H9 (cell line): ENCODE results near the gene HIPK2. TPM values are rescaled to one million over a fixed set of nuclear protein-coding genes. Genes with fewer than 3 reads are reported as not detected.

Experiments
- DNase-seq: peaks from one replicate; pipeline ENCODE4 v3.0.0-alpha.2; 2017
- H2AFZ ChIP-seq: one replicate; pipeline ENCODE4 v1.6.1; 2013; ENCODE audit warnings: mild to moderate bottlenecking, low read length, control low read depth, moderate library complexity
- H2AK5ac ChIP-seq: 2 replicates; pipeline ENCODE4 v1.6.1; 2013; ENCODE audit warnings: low read length, control low read depth, mixed read lengths; ENCODE audit not compliant: insufficient read length
- H2BK120ac ChIP-seq: one replicate; pipeline ENCODE4 v1.6.1; 2013; ENCODE audit warnings: low read depth, mild to moderate bottlenecking, low read length, control low read depth, inconsistent platforms; ENCODE audit not compliant: poor library complexity, severe bottlenecking
- H2BK12ac ChIP-seq: 2 replicates; pipeline ENCODE4 v1.6.1; 2013; ENCODE audit warnings: low read length, control low read depth, mixed read lengths, low read depth; ENCODE audit not compliant: insufficient read length
- H2BK15ac ChIP-seq: 2 replicates; pipeline ENCODE4 v1.6.1; 2013; ENCODE audit warnings: low read depth, low read length, control low read depth
- H2BK20ac ChIP-seq: one replicate; pipeline ENCODE4 v1.6.1; 2013; ENCODE audit warnings: low read depth, mild to moderate bottlenecking, low read length, control low read depth, inconsistent platforms; ENCODE audit not compliant: poor library complexity, severe bottlenecking
- H2BK5ac ChIP-seq: 2 replicates; pipeline ENCODE4 v1.6.1; 2013; ENCODE audit warnings: low read length, control low read depth, mixed read lengths; ENCODE audit not compliant: insufficient read length
- H3K14ac ChIP-seq: 2 replicates; pipeline ENCODE4 v1.6.1; 2013; ENCODE audit warnings: low read length, control low read depth; ENCODE audit not compliant: insufficient read depth
- H3K18ac ChIP-seq: 2 replicates; pipeline ENCODE4 v1.6.1; 2013; ENCODE audit warnings: low read depth, mild to moderate bottlenecking, mixed read lengths, low read length, control low read depth; ENCODE audit not compliant: insufficient read length
- H3K23ac ChIP-seq: 2 replicates; pipeline ENCODE4 v1.6.1; 2013; ENCODE audit warnings: low read length, control low read depth, mixed read lengths, low read depth; ENCODE audit not compliant: insufficient read length
- H3K23me2 ChIP-seq: 2 replicates; pipeline ENCODE4 v1.6.1; 2013; ENCODE audit warnings: low read depth, mild to moderate bottlenecking, mixed read lengths, low read length, control low read depth; ENCODE audit not compliant: insufficient read length, poor library complexity, severe bottlenecking
- H3K27ac ChIP-seq: 2 replicates; pipeline ENCODE4 v1.5.1; 2013; ENCODE audit warnings: low read length, control low read depth, mixed read lengths, low read depth; ENCODE audit not compliant: insufficient read length
- H3K27me3 ChIP-seq: 2 replicates; pipeline ENCODE4 v1.6.1; 2013; ENCODE audit warnings: low read length, control low read depth, inconsistent platforms; ENCODE audit not compliant: insufficient read depth
- H3K4ac ChIP-seq: 2 replicates; pipeline ENCODE4 v1.6.1; 2013; ENCODE audit warnings: low read depth, mild to moderate bottlenecking, control low read depth, inconsistent platforms, low read length, moderate library complexity
- H3K4me1 ChIP-seq: 2 replicates; pipeline ENCODE4 v1.6.1; 2013; ENCODE audit warnings: low read length, control low read depth, inconsistent platforms; ENCODE audit not compliant: insufficient read depth
- H3K4me2 ChIP-seq: 2 replicates; pipeline ENCODE4 v1.6.1; 2013; ENCODE audit warnings: low read length, control low read depth, mixed read lengths; ENCODE audit not compliant: insufficient read length, insufficient read depth
- H3K56ac ChIP-seq: 2 replicates; pipeline ENCODE4 v1.6.1; 2013; ENCODE audit warnings: low read depth, mild to moderate bottlenecking, mixed read lengths, low read length, control low read depth; ENCODE audit not compliant: insufficient read length
- H3K79me1 ChIP-seq: 2 replicates; pipeline ENCODE4 v1.6.1; 2013; ENCODE audit warnings: low read depth, mild to moderate bottlenecking, moderate library complexity, low read length, control low read depth, inconsistent platforms; ENCODE audit not compliant: insufficient read depth, poor library complexity, severe bottlenecking
- H3K79me2 ChIP-seq: 2 replicates; pipeline ENCODE4 v1.6.1; 2013; ENCODE audit warnings: low read length, control low read depth, inconsistent platforms; ENCODE audit not compliant: insufficient read depth
- H3K9ac ChIP-seq: 2 replicates; pipeline ENCODE4 v1.6.1; 2013; ENCODE audit warnings: low read length, control low read depth, mixed read lengths; ENCODE audit not compliant: insufficient read length; ENCODE audit errors: extremely low read depth
- H3K9me3 ChIP-seq: one replicate; pipeline ENCODE4 v1.6.1; 2013; ENCODE audit warnings: low read depth, low read length, inconsistent platforms; ENCODE audit not compliant: control insufficient read depth
- H3T11ph ChIP-seq: one replicate; pipeline ENCODE4 v1.6.1; 2013; ENCODE audit warnings: mild to moderate bottlenecking, low read length, control low read depth, inconsistent platforms
- H4K20me1 ChIP-seq: one replicate; pipeline ENCODE4 v1.6.1; 2013; ENCODE audit not compliant: control insufficient read depth, insufficient read length, insufficient read depth
- H4K5ac ChIP-seq: 2 replicates; pipeline ENCODE4 v1.6.1; 2013; ENCODE audit warnings: low read depth, mild to moderate bottlenecking, mixed read lengths, low read length, control low read depth; ENCODE audit not compliant: insufficient read length
- H4K8ac ChIP-seq: replicated peaks from 2 replicates; pipeline ENCODE4 v1.6.1; 2013; ENCODE audit warnings: low read length, control low read depth, mixed read lengths, low read depth; ENCODE audit not compliant: insufficient read length
- H4K91ac ChIP-seq: 2 replicates; pipeline ENCODE4 v1.6.1; 2013; ENCODE audit warnings: low read depth, mild to moderate bottlenecking, moderate library complexity, mixed read lengths, low read length, control low read depth; ENCODE audit not compliant: insufficient read length
- H3K27ac Mint-ChIP-seq, 3 experiments: 2 replicates in 2 of 3; 3 replicates in 1 of 3; pipeline ENCODE4 v1.8.0; 2020 to 2021; ENCODE audit warnings: mixed read lengths in 3 of 3, mild to moderate bottlenecking in 1 of 3, moderate library complexity in 1 of 3
- H3K27me3 Mint-ChIP-seq: 2 replicates; pipeline ENCODE4 v1.8.0; 2021; ENCODE audit warnings: low read depth, mild to moderate bottlenecking, moderate library complexity, mixed read lengths
- H3K36me3 Mint-ChIP-seq, 3 experiments: 2 replicates in 2 of 3; 3 replicates in 1 of 3; pipeline ENCODE4 v1.8.0; 2020 to 2021; ENCODE audit warnings: low read depth in 3 of 3, mixed read lengths in 3 of 3; ENCODE audit not compliant: insufficient read depth in 1 of 3
- H3K4me1 Mint-ChIP-seq, 2 experiments: 2 replicates each; pipeline ENCODE4 v1.8.0; 2020; ENCODE audit warnings: mixed read lengths in 2 of 2
- H3K4me3 Mint-ChIP-seq, 2 experiments: 2 replicates in 1 of 2; 3 replicates in 1 of 2; pipeline ENCODE4 v1.8.0; 2020 to 2021; ENCODE audit warnings: mild to moderate bottlenecking in 2 of 2, mixed read lengths in 2 of 2, moderate library complexity in 1 of 2
- H3K9me3 Mint-ChIP-seq, 2 experiments: 2 replicates in 1 of 2; 3 replicates in 1 of 2; pipeline ENCODE4 v1.8.0; 2020; ENCODE audit warnings: mild to moderate bottlenecking in 2 of 2, mixed read lengths in 2 of 2, moderate library complexity in 1 of 2
- WGBS: extraction: QIAGEN DNeasy Blood & Tissue Kit; methylation state at CpG from one replicate; pipeline ENCODE4 v1.1.7; 2013; ENCODE audit warnings: missing lambda C conversion rate, low lambda C conversion rate, mixed read lengths; ENCODE audit not compliant: insufficient read length; ENCODE audit errors: extremely low coverage; 5-methylcytosine and 5-hydroxymethylcytosine counted together
- total RNA-seq: library from RNA; stranded (reverse); gene quantifications from 2 replicates; pipeline ENCODE4 v1.2.1, GENCODE V29; 2021
- TF ChIP-seq, protein P1 (sequence below): fragments of 200-600 bp; sonication (generic); conservative IDR thresholded peaks from 3 replicates; pipeline ENCODE4 v1.8.0; 2021; ENCODE audit warnings: antibody characterized with exemption, mild to moderate bottlenecking

The HIPK2 gene
- total RNA-seq, 1 experiment from 2014 or later: 21.9 TPM

DNA sequence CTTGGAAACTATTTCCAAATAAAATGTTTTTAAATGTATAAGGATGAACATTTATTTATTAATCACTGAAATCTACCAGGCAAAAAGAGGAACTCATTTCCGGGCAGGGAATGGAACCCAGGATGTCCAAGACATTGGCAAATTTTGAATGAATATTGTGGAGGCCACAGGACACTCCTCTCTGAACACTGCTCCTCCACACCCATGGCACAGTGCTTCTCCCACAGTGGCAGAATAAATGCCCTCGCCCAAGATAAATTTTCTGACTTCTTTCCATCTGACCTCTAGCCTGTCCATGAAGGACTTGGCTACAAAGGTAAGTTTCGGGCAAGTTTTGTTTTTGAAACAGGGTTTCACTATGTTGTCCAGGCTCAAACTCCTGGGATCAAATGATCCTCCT lies 39.0 kb downstream of the HIPK2 start:
- Histone ChIP-seq H2BK12ac (no peak overlapping the region), H4K8ac (no peak overlapping the region), H2AFZ (no peak overlapping the region), H4K20me1 (no peaks in the 10 kb centered on the region), H3K4ac (no peak overlapping the region), H3K4me1 (no peaks in the 10 kb centered on the region), H3T11ph (no peak overlapping the region), H3K79me1 (no peaks in the 10 kb centered on the region), H3K9me3 (no peaks in the 10 kb centered on the region), H3K27me3 (no peaks in the 10 kb centered on the region; the same call in 1 of the 2 replicates), H3K14ac (no peak overlapping the region), H3K23me2 (no peaks in the 10 kb centered on the region), H3K79me2 (no peaks in the 10 kb centered on the region; the same call in 1 of the 2 replicates), H3K18ac (no peak overlapping the region), H2BK5ac (no peak overlapping the region), H4K5ac (no peak overlapping the region), H4K91ac (no peak overlapping the region), H3K4me2 (no peak overlapping the region), H2AK5ac (no peak overlapping the region), H3K56ac (no peak overlapping the region), H3K9ac (no peak overlapping the region), H3K23ac (no peak overlapping the region), H2BK20ac (no peak overlapping the region), H3K27ac (no peak overlapping the region), H2BK15ac (no peak overlapping the region), H2BK120ac (no peak overlapping the region)
- Mint-ChIP-seq H3K4me3 (no peak overlapping the region), H3K36me3 (no peaks in the 10 kb centered on the region), H3K27ac (no peak overlapping the region), H3K9me3 (no peaks in the 10 kb centered on the region), H3K27me3 (no peaks in the 10 kb centered on the region), H3K4me1 (peaks cover 10 to 14% of the 10 kb centered on the region in 2 experiments)
- DNase-seq: no peak
- no CpG with 5 or more reads among the region's 3 CpGs for WGBS
- TF ChIP-seq, protein P1, sequence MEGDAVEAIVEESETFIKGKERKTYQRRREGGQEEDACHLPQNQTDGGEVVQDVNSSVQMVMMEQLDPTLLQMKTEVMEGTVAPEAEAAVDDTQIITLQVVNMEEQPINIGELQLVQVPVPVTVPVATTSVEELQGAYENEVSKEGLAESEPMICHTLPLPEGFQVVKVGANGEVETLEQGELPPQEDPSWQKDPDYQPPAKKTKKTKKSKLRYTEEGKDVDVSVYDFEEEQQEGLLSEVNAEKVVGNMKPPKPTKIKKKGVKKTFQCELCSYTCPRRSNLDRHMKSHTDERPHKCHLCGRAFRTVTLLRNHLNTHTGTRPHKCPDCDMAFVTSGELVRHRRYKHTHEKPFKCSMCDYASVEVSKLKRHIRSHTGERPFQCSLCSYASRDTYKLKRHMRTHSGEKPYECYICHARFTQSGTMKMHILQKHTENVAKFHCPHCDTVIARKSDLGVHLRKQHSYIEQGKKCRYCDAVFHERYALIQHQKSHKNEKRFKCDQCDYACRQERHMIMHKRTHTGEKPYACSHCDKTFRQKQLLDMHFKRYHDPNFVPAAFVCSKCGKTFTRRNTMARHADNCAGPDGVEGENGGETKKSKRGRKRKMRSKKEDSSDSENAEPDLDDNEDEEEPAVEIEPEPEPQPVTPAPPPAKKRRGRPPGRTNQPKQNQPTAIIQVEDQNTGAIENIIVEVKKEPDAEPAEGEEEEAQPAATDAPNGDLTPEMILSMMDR: no peak
